Fibroblast of lung (primary cell): Measurements from ENCODE around the gene CUBN.

Experiments used
- CTCF ChIP-seq, 2 donors: IDR thresholded peaks in 1 of 2; conservative IDR thresholded peaks in 1 of 2; 1 replicate in 1 of 2; 2 replicates in 1 of 2; pipeline ENCODE4 v1.5.1; 2011 to 2012; ENCODE audit warnings: low read length in 2 of 2, control low read depth in 1 of 2, inconsistent platforms in 1 of 2, low read depth in 1 of 2, mild to moderate bottlenecking in 1 of 2
- EZH2 ChIP-seq: IDR thresholded peaks from 2 replicates; pipeline ENCODE4 v1.5.1; 2012; ENCODE audit warnings: low read length, control low read depth, mild to moderate bottlenecking; ENCODE audit errors: missing control alignments

GRCh38 chr10:16967866-16968415, 161.7 kb downstream of the CUBN start:
- TF ChIP-seq CTCF (conservative IDR thresholded peaks at IDR 0.05 in 1 of 2, IDR thresholded peaks at IDR 0.05 in 1 of 2; ENCODE audit: low read depth in 1 of 2, low read length in 2 of 2), result no peak
- TF ChIP-seq EZH2, result no peak
